Fibroblast of skin of left biceps (primary cell): ENCODE results near the gene SHF.
"Not testable (repeated sequence)": the region's sequence is repeated elsewhere in the genome, so short reads cannot be mapped to it uniquely, and the experiment has no call there.

Experiments
- DNase-seq, 2 experiments: peaks; one replicate each; pipeline ENCODE4 v3.0.0-alpha.2; 2013; ENCODE audit warnings: low read depth in 2 of 2

SHF gene, protein sequence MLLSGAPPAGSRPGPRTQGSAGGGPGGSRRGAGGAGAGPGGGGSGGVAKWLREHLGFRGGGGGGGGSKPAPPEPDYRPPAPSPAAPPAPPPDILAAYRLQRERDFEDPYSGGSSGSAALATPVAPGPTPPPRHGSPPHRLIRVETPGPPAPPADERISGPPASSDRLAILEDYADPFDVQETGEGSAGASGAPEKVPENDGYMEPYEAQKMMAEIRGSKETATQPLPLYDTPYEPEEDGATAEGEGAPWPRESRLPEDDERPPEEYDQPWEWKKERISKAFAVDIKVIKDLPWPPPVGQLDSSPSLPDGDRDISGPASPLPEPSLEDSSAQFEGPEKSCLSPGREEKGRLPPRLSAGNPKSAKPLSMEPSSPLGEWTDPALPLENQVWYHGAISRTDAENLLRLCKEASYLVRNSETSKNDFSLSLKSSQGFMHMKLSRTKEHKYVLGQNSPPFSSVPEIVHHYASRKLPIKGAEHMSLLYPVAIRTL

DNA sequence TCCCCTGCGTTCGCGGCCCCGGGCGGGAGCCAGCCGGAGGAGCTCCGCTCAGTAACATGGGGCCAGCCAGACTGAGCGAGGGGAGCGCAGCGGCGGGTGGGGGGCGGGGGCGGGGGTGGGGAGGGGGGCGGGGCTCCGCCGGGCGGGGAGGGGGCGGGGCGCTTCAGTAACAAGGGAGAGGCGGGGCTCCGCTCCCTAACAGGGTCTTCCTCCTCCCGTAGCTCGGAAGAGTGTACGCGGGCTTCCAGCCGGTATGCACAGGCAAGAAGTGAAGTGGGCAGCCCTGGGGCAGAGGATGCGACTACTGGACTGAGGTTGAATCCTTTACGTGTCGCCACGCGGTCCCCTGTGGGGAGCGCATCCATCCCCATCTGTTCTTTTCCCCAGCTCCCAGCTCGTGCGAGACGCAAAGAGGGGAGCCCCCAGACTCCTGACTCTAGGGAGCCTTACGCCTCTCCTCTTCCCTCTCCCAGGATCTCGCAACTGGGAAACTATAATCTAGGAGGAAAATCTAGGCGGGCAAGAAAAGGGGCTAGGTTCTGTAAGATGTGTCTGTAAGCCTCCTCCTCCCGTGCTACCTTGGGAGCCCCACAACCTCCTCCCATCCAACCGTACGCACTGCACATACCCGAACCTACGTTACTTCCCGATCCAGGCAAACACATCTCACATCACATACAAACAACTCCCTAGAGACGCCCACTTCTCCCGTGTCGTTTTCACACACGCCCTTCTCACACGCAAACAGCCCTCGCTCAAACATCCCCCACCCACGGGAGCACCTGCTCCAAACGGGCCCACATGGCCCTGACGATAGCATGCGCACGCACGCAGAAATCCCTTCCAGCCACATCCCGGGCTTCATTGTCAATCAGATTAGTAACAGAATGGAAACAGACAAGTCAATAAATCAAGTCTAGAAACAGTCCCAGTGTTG is at the start of gene SHF:
Gene SHF, minus strand, starts transcription at position 73 of the 937 bp plus-strand sequence. Its CDS starts 15 bp downstream, at position 58.
- DNase-seq: peak; percentile 17 to 20

DNA sequence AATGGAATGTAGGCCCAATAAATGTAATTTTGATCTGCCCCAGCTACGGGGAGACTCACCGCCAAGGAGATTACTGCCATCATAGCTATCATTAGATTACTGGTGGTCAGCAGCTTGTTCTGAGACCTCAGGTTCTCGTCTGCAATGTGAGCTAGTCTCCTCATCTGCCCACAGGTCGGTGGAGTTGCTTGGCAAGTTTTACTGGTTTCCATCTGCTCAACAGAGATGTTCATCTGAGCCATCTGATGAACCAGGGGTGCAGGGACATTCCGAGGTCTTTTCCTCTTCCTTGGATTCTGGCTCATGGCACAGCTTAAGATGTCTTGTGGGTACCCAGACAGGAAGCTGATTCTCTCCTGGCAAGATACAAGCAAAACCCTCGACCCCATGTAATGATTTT is 49.0 kb upstream of the SHF start:
- not testable (repeated sequence) for DNase-seq

DNA sequence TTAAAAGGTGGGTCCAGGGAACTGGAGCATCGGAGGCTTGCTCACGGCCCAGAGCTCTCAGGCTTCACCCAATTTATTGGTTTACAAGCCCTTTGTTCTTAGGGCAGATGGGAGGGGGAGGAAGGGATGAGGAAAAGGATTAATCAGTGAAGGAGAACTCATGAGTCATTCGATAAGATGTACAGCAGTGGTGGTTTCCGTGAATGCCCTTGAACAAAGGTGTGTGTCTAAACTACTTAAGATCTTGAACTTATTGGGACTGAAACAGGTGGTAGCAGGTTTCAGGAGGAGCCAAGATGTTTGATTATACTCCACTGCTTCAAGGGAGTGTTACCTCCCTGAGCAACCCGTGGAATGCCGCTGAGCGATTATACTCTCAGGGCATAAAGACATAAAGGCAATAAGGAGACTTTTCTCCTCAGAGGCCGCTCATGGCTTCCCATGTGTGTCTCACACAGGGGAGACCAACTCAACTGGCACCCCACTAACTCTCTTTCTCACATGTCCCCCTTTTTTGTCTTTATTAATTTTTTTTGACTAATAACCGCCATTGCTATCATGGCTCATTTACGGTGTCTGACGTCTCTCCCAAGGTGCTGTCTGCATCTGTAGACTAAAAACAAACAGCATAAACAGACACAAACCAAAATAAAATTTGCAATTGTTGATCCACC is 46.9 kb upstream of the SHF start:
- no peak for DNase-seq

DNA sequence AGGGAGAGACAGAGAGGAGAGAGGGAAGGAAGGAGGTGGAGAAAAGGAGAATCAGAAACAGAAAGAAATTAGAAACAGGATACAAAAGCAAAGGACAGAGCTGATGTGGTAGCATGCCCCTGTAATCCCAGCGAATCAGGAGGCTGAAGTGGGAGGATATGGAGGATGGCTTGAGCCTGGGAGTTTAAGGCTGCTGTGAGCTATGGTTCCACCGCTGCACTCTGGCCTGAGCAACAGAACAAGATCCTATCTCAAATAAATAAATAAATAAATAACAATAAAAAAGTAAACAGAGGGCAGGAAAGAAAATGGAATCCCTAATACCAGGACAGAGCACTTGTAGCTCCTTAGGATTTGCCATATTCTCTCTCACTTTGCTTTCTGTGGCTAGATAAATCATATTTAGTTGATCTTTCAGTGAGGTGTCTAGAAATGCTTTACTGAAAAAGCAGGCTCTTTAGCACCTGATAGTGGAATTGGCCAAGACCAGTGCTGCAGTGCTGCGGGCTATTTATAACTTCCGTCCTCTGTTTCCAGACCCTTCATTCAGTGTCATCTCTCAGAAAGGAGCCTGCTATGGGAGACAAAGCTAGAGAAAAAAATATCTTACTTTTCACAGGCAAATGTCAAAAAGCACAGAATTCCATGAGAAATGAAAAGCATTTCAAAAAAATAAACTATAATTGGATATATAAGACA is 44.2 kb upstream of the SHF start:
- no peak for DNase-seq

DNA sequence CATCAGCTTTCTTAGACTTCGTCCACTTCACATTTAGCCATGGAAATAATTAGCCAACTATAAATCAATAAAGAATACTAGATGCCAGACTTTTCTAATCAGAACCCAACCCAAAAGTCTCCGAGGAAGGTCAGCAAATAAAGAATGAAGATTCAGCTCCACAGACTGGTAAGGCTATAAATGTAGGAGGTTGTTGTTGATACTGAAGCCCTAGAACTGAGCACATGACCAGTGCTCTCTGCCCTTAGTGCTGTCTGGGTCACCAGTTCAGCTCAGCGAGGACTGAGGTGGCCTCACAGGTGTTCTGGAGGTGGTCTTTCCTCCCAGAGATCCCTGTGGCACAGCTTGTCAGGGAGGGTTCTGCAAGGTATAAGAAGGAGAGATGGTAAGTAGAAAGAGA is 43.4 kb upstream of the SHF start:
- no peak for DNase-seq

DNA sequence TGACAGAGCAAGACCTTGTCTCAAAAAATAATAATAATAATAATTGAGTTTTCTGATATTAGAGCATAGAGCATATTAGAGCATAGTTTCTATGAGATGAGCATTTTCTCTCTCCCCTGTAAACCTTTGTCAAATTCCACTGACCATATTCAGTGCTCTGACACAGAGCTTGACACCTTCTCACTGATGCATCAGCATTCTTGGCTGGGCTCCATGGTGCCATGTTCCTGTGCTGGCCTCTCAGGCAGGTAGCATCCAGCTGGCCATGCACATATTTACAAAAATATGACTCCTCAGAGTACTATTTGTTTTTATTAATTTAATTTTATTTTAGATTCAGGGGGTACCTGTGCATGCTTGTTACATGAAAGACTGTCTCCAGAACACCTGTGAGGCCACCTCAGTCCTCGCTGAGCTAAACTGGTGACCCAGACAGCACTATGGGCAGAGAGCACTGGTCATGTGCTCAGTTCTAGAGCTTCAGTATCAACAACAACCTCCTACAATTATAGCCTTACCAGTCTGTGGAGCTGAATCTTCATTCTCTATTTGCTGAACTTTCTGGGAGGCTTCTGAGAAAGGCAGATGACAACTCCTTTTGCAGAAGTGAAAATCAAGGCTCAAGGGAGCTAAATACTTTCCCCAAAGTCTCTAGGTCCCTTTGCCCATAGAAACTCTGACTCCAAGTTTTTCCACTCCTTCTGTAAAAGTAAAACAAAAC is 42.6 kb upstream of the SHF start:
- no peak for DNase-seq

DNA sequence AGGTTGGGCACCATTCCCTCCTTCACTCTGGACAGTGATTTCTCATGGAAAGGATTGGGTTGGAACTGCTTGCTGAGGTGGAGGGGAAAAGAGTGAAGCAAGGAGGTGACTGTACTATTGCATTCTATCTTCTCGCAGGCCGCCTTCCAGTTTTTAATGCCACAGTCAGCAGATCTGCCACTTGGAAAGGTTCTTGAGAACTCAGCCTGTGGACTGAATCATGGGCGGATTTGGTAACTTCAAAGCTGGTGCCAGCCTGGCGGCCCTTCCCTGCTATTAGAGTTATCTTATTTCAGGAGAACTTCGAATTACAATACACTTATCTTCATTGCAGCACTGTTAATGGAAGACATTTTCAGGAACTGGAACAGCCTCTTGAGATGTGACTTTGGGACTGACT is 41.2 kb upstream of the SHF start:
- DNase-seq: no peak

DNA sequence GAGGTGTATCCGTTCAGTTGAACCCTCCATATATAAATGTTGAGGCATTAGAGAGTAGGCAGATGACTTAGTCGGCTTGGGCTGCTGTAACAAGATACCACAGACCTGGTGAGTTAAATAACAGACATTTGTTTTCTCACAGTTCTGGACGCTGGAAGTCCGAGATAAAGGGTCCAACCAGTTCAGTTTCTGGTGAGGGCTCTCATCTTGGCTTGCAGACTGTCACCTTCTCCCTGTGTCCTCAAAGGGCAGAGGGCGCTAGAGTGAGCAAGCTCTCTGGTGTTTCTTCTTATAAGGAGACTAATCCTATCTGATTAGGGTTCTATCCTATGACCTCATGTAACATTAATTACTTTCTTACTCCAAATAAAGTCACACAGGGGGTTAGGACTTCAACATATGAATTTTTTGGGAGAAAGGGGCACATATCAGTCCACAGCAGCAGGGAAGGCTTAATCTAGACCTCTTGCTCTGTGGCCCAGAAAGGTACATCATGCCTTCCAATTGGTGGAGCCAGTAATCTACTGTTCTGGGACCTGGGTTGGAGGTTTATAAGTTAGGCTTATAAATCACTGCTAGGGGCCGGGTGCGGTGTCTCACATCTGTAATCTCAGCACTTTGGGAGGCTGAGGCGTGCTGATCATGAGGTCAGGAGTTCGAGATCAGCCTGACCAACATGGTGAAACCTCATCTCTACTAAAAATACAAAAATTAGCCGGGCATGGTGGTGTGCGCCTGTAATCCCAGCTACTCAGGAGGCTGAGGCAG is 37.9 kb upstream of the SHF start:
- DNase-seq: no peak

DNA sequence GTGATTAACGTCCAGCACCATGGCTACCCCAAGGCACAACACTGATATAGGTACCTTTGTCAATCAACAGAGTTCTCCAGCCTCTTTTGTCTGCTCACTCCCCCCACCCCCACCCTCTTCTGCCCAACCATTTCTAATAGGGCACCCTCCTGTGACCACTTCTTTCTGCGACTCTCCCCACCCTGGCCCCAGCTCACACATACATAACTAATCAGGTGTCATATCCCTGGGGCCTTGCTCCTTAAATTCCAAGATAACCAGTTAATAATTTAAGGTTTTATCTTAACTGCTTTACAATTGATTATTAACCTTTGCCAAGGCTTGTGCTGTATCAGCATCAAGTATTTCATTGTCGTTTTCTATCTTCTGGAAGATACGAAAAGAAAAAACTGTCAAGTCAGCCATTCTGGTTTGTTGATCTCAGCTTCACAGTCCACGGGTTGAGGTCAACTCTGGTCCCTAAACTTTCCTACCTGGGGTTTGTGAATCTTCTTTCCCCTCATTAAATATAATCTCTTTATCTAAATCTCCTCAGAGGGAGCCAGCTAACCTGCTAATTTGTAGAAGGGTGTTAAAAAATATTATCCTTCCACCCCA is 37.0 kb upstream of the SHF start:
- DNase-seq: no peak

DNA sequence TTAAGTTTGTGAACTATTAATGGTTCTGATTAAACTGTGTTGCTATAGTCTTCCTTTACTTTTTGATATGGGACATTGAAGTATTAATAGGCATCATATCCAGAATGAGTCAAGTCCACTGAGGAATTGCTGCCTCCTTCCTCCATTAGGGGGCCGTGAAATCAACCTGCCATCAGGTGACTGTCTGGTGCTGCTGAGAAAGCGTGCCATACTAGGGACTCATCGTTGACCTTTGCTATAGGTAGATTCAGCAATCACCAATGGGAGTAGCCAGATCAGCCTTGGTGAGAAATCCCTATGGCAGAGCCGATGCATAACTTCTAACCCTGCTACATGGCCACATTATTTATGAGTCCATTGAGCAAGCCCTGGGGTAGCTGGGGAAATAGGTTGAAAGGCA is 34.2 kb upstream of the SHF start:
- DNase-seq: no peak

DNA sequence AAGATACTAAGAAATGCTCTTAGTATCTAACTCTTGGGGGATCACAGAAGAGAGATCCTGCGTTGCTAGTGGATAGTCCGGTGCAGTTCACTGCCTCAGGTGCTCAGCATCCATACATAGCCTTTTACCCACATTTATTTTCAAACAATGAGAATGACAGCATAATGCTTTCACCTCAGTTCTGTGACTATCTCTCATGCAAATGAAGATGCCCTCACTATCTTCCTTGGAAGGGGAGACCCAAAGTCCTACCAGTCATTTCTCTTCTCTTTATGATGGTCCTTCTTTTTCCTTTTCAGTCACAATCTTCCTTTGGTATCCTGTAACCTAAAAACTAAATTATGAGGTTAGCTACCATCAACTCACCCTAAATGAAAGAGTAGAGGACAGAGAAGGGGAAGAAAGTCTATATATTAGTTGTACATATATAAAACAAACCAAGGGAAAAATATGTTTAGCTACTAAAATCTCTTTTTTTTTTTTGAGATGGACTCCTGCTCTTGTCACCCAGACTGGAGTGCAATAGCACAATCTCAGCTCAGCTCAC is 33.4 kb upstream of the SHF start:
- no peak for DNase-seq

DNA sequence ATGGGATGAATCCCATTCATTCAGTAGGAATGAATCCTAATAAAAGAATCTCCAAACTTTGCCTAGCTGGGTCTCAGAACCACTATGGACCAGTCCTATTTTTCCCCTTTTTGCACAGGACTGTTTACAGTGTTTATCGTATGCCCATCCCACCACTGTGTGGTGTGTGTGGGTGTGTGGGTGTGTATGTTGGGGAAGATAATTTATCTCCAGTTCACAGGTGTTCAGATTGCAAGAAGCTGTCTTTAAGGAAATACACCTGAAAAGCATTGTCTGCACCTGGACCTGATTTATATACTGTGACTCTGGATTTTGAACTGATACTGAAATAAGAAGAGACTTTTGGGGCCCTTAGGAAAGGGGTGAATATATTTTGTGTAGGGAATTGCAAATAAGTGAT is 24.7 kb upstream of the SHF start:
- no peak for DNase-seq

DNA sequence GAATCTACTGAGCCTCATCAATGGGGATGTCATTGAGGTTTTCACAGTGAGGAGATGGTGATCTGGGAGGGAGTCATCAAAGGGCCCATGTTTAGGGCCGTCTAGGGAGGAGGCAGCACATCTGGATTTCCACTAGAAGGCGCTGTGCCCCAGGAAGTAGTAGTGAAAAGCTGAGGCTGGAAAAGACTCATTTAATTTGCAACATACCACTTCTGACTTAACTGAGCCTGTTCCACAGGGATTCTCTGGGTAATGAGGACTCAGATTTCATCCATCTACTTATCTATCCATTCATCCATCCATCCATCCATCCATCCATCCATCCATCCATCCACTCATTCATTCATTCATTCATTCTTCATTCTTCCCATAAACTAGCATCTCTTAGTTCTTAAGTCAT is 17.4 kb upstream of the SHF start:
- DNase-seq: peak; percentile 7 to 17

DNA sequence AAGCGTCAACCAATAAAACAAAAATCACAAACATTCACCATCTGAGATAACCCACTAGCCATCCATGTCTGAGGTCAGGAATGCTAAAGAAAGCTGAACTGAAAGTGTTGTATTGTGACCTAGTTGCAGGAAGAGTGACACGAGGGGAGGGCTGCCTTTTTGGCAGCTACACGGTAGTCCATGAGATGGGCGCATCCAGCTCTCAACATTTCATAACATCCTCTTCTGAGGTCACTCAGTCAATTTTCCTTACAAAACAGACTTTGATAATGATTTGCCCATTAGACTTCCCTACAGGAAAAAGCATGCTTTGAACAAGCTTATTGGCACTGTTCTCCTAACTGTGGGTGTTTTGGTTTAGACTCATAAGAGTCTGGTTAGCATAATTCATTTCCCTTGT is 15.4 kb upstream of the SHF start:
- no peak for DNase-seq

DNA sequence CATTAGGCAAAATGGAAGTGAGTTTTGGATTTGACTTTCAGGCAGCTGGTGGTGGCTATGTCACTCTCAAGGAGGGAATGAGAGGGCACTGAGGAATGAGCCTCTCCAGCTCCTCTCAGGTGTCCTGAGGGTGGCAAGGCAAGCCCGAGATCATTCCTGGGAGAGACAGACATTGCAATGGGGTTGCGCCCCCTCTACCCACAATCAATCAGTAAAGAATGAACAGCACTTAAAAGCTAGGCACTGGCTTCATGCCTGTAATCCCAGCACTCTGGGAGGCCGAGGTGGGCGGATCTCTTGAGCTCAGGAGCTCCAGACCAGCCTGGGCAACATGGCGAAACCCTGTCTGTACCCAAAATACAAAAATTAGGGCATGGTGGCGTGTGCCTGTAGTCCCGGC is 14.1 kb upstream of the SHF start:
- no peak for DNase-seq

DNA sequence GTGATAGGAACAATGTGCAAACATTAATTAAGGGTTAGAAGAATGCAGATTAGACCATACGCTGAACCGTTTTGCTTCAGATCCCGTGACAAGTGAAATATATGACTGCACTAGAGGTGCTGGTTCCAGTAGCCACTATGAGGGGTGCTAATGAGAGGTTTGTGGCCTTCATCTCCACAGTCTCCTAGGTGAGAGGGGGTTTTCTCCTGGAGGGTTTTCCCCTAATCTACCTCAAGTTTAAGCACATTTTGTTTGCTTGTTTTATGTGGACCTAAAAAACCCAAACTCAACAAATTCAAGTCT is 13.7 kb upstream of the SHF start:
- DNase-seq: no peak

DNA sequence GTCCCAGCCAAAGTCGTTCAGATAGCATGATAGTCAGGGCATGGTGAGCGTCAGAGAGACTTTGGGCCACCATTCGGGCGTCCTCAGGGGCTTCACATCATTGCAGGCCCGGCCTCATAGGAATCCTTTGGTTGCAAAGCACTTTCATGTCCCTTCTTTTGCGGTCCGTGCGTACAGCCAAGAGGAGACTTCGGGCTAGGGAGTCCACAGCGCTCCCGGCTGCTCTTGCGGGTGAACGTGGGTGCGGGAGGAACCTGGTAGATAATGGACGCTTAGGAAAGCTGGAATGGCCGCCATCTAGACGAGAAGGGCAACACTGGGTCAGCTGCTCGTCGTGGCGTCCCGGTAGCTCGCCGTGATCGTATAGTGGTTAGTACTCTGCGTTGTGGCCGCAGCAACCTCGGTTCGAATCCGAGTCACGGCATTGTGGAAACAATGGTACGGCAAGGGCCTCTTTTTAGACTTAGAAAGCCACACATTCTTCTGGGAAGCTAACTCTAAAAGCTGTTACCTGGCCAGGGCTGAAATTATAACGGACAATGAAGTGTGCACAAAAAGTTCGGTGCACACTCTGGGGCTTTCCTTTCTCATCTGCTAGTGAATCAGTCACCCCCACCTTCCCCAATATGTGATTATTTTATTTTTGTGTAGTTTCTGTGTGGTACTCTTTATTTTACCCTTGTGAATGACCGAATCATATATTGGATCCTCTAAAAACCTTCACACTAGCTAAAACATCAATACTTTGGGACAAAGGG is 13.2 kb upstream of the SHF start:
- DNase-seq: peak; percentile 47 to 48

DNA sequence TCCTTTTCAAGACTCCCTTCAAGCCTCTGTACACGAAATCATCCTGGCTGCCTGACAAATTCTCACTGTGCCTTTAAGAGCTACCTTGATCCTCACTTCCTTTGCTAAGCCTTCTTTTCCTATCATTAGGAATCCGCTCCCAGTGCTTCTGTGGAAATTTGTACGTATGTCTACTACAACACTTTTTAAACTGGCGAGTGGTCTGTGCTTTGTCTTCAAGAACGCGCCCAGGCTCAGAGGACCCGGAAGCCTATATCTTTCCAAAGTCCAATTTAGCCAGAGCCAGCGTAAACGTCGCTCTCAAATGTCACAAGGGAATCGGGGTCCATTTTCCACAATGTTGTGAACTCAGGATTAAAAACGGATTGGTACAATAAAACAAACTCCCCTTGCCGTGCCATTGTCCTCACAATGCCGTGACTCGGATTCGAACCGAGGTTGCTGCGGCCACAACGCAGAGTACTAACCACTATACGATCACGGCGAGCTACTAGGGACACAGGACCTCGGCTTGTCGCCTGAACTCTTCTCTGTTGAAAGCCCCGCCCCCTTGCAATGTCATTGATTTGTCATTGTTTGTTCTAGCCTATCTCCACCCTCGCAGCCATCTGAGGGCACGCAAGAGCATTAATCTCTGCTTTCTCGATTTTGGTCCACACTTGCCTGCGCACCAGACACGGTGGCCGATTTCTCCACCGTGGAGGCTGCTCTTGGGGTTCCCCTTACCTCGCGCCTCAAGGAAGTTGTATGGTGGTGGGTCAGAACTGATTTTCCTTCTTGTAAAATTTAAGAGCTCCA is 12.4 kb upstream of the SHF start:
- DNase-seq: peak; percentile 94 to 95
